ENCODE measurements around the gene HABP4.
"Not testable (repeated sequence)": the region's sequence is repeated elsewhere in the genome, so short reads cannot be mapped to it uniquely, and the experiment has no call there.

The HABP4 gene

DNA sequence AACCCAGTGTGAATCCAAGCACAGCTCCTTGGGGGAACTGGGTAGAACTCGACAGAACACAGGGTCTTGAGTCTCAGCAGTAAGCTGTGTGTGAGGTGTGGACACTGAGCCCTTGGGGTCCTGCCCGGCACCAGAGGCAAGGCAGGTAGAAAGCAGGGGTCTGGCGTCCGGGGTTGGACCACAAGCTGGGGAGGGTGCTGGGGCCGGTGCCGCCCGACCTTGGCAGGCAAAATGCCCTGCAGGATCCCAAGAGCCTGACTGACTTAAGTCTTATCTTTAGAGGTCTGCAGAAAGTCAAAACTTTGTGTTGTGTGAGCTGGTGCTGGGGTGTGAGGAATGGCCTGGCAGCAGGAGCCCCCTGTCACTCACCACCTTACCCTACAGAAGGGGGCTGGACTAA lies 49.3 kb downstream of the HABP4 start:
- no peak for DNase-seq (ENCODE audit: low read depth)

- DNase-seq (ENCODE audit: low read depth), result no peak
Measured at GRCh38 chr9:96500696-96501632, 51.0 kb downstream of the HABP4 start.

- no peak for DNase-seq (ENCODE audit: low read depth)
Measured at GRCh38 chr9:96501633-96502538, 51.9 kb downstream of the HABP4 start.

DNA sequence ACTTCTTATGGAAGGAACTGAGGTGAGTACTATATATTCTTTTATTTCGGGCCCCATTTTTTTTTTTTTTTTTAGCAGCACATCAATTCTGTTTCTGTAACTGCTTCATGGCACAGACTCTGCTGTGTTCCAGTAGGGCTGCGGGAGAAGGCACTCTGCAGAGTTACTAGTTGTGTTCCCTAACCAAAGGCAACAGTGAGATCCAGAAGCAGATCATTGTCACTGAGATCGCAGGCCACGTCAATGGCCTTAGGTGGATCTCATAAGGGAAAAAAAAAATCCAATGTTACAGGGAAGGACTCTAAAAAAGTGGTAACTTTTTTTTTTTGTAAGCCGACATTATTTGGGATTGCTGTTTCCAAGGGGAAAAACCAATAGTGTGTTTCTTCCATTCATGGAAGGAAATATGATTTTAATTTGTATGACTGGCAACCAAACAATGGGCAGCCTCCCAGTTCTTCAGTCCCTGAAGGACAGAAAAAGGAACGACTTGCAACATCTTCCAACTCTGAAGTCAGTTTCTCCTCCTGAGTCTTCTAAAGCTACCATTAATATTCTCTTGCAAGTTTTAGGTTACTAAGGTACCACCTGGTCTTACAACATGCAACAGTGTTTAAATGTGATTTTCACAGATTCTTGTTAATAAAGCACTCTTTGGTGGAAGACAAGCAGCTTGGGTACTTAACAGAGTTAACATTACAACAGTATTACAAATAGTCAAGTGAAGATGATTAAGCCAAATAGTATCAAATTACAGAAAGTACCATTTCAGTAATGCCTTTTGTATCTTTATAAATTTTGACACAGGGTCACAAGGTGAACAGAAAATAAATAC lies 52.8 kb downstream of the HABP4 start:
- no peak for DNase-seq (ENCODE audit: low read depth)

- not testable (repeated sequence) for DNase-seq (ENCODE audit: low read depth)
Measured at GRCh38 chr9:96503374-96503748, 53.4 kb downstream of the HABP4 start.

- no peak for DNase-seq (ENCODE audit: low read depth)
Measured at GRCh38 chr9:96503918-96504317, 53.9 kb downstream of the HABP4 start.

DNA sequence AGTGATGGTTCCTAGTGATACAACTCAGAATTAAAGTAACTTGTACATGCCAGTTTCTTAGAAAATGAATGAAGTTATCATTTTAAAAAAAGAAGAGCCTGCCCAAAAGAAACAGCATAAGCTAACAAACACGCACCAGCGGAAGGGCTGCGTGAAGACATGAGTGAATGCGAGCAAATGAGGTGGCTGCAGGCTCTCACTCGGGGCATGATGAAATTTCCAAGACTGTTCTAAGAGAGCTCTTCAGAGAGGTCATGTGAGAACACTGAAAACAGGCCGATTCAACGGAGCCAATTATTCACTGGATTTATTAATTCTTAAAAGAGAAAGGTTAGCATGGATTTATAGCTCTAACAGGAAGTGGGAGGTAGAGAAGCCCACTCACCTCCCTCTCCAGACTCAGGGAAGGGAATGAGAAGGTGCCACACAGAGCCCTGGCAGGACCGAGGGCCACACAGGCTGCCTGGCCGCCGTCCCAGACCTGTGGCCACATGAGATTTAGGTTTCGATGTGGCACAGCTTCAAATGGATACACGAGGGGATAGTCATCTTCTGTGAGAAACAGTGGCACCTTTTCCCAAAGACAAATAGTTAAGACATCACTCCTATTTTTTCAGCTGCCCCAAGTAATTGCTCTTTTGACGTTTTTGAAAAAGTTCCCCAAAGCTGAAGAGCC lies 55.5 kb downstream of the HABP4 start:
- DNase-seq (ENCODE audit: low read depth), result no peak

GRCh38 chr9:96508227-96508940 lies 58.4 kb downstream of the HABP4 start:
- DNase-seq (ENCODE audit: low read depth), result no peak

DNA sequence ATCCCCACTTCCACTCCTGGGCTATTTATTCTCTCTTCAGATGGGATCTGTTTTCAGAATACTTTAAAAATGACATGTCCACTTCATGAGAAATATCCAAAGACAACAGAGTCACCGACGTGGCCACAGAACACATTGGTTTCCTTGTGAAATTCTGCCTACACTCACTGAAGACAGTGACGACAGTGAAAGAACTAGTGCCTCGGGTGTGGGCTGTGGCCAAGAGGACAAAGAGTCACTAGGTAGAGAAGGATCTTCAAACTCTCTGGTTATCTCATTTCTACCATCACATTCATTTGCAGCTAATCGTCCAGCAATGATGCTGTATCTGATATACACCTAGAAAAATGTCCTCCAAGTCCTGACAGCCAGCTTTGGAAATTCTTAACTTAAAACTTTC lies 59.1 kb downstream of the HABP4 start:
- DNase-seq (ENCODE audit: low read depth), result no peak

DNA sequence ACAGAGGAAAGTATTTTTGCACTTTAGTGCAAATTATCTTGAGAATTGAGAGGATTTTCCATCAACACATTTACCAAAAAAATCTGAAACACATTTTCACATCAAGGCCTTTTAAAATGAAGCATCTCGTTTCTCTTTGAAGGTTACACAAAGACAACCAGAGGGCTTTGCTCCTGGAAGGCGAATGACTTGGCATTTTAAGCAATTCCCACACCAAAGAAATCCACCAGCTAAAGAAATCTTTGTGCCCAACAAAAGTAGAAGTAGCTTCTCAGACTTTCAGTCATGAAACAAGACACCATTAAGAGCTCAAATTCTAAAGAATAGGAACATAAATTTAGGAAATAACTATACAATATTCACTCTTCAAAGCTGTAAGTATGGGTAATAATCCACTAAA lies 59.9 kb downstream of the HABP4 start:
- no peak for DNase-seq (ENCODE audit: low read depth)

GRCh38 chr9:96510258-96510657 lies 60.3 kb downstream of the HABP4 start:
- DNase-seq (ENCODE audit: low read depth), result no peak

DNA sequence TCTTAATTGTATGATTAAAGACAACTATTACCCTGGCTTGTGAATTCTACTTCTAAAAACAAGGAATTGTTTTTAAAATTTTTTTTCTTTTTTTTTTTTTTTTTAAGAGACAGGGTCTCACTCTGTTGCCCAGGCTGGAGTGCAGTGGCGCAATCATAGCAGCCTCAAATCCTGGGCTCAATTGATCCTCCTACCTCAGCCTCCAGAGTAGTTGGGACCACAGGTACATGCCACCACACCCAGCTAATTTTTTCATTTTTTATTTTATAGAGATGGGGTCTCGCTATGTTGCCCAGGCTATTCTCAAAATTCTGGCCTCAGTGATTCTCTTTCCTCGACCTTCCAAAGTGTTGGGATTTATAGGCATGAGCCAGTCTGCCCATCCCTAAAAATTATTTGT lies 62.3 kb downstream of the HABP4 start:
- DNase-seq (ENCODE audit: low read depth), result no peak

DNA sequence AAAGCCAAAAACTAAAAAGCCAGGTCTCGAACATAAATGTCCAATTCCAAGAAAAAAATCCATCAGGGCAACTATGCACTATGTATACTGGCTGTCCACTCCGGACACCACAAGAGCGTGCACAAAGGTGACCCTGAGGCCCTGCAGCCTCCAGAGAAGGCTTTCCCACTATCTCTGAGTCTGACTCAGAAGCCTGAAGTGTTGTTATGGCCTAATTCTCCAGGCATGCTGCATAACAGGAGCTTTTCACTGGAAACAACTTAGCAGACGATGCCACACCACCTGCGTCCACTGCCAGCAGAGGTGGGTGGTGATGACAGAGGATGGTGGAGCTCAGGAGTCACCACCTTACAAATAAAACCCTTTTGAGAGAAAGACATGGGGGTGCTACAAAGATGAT lies 63.7 kb downstream of the HABP4 start:
- no peak for DNase-seq (ENCODE audit: low read depth)

GRCh38 chr9:96514108-96514799 lies 64.3 kb downstream of the HABP4 start:
- DNase-seq (ENCODE audit: low read depth), result no peak

GRCh38 chr9:96514800-96515158 lies 64.8 kb downstream of the HABP4 start:
- no peak for DNase-seq (ENCODE audit: low read depth)

- DNase-seq (ENCODE audit: low read depth), result no peak
Measured at GRCh38 chr9:96515621-96516470, 65.9 kb downstream of the HABP4 start.

GRCh38 chr9:96519095-96519494 lies 69.1 kb downstream of the HABP4 start:
- DNase-seq (ENCODE audit: low read depth), result no peak

- DNase-seq (ENCODE audit: low read depth), result no peak
Measured at GRCh38 chr9:96519787-96520186, 69.8 kb downstream of the HABP4 start.

- no peak for DNase-seq (ENCODE audit: low read depth)
Measured at GRCh38 chr9:96522366-96522765, 72.4 kb downstream of the HABP4 start.

All from HS-27A (cell line).